HG03159 (cell line): Measurements from ENCODE around the gene LIPA.
A peak's percentile ranks its signal among the peaks of the same experiment; 100 is the strongest.
"Not testable (repeated sequence)": the region's sequence is repeated elsewhere in the genome, so short reads cannot be mapped to it uniquely, and the experiment has no call there.

Source experiments
- ATAC-seq: cut with Tn5 transposase; IDR thresholded peaks from one replicate; pipeline ENCODE4 v1.9.1; 2021; ENCODE audit warnings: mild to moderate bottlenecking, moderate library complexity; ENCODE audit not compliant: unreplicated experiment

The LIPA gene

DNA sequence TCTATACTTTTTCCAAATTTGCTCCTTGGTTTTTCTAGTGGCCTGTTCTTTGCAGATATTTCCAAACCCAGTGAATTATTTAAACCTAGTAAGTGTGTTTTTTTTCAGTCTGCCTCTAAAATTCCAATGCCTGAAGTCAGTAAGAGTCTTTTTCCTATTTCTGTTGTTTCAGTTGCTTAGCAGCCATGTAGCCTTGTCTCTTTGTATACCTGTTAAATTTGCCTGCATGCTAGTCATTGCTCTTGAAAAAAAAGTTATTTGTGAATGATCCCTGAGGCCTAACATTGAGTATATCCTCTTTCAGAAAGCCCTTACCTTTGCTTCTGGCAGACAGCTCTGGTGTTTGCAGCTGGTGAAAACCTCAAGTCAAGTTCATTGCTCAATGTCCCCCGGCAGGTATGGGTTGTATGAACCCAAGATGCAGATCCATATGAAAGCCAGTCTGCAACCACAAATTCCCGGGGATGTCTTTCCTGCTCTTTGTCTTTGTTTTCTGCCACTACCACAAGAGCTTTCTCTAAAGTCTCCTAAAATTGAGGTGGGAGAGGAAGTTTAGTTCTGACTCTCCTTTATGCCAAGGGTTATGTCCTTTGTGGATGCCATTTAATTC is 80.2 kb downstream of the LIPA start:
- no peak for ATAC-seq

DNA sequence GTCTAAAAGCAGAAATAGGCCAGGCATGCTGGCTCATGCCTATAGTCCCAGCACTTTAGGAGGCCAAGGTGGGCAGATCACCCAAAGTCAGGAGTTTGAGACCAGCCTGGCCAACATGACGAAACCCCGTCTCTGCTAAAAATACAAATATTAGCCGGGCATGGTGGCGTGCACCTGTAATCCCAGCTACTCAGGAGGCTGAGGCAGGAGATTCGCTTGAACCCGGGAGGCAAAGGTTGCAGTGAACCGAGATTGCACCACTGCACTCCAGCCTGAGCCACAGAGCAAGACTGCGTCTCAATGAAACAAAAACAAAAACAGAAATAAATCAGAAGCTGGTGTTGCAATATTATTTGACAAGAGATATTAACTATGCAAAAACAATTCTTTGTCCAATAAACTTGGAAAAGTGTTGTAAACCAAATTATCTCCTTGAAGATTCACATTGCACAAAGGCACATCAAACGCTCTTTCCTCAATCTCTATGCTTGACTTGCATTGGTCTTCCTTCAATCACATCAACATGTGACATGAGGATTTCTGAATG is 83.1 kb downstream of the LIPA start:
- not testable (repeated sequence) for ATAC-seq

DNA sequence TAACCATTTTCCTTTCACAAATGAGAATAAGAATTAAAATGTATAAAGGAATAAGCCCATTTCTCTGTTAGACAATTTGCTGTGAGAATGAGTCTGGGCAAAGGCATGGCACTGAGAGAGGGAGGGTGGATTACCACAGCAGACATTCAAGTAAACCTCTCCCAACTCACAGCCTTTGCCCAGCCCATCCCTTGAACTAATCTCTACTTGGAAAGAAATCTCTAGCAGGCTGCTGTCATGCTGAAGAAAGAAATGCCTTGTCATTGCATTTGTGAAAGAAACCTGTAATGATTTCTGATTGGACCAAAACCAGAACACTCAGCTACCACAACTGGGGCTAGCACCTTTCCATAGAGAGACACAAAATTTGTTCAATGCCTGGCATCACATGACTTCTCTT is 83.7 kb downstream of the LIPA start:
- ATAC-seq = no peak

DNA sequence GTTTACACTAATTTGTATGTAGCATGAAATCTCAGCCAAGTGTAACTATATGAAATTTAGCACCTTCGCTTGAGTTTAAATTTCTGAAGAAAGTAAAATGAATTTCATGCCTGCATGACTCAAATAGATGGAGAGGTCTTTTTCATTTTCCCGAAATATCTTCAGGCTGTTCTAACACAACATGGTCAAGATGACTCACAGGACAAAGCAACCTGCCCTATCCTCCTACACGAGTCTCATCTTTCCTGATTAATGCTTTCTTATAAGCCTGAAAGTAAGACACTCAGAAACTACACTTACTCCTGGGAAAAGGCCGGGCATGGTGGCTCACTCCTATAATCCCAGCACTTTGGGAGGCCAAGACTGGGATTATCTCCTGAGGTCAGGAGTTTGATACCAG is 85.7 kb downstream of the LIPA start:
- no peak for ATAC-seq

DNA sequence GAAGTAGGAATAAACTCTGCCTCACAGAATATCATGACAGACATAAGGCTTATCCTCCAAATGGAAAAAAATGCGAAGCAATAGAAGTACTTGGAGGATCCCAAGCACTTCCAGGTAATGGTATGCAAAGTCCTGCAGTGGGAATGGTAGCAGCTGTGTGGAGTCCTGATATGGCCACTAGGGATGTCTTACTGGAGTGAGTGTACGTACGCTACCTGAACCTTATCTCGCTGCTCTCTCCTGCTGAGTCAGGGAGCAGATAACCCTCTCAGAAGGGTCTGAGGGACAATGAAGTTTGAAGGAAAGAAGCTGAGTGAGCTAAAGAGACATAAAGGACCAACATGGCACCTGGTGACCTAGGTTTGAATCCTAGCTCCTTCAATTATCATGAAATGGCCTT is 86.7 kb downstream of the LIPA start:
- no peak for ATAC-seq

DNA sequence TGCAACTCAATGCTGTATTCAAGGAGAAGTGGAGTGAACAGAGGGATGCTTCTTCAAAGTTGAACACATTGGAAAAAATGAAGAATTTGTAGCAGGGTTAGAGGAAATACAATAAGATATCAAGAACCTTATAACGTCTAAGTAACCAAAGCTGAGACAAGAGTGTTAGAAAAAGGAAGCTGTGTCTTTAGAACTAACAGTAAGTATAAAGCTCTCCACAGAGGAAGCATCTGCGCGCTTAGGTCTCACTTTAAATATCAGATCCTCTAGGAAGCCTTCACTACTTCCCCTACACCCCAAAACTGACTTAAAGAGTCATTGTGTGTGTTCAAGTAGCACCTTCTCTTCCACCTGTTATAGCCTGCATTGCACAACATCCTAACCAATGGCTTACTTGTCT is 87.5 kb downstream of the LIPA start:
- ATAC-seq = peak; percentile 6
